ENCODE results near the gene ARFRP1.
A peak's percentile ranks its signal among the peaks of the same experiment; 100 is the strongest.
"Not testable (repeated sequence)": the region's sequence is repeated elsewhere in the genome, so short reads cannot be mapped to it uniquely, and the experiment has no call there.

The ARFRP1 gene

DNA sequence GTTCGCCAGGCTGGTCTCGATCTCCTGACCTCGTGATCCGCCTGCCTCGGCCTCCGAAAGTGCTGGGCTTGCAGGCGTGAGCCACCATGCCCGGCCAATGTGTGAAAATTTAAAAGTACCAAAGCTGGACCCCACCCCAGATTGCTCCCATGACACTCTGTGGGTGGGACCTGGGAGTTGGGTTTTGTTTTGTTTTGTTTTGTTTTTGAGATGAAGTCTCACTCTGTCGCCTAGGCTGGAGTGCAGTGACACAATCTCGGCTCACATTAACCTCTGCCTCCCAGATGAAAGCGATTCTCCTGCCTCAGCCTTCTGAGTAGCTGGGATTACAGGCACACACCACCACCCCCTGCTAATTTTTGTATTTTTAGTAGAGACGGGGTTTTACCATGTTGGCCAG, 36.1 kb downstream of the ARFRP1 start:
- not testable (repeated sequence) for DNase-seq

DNA sequence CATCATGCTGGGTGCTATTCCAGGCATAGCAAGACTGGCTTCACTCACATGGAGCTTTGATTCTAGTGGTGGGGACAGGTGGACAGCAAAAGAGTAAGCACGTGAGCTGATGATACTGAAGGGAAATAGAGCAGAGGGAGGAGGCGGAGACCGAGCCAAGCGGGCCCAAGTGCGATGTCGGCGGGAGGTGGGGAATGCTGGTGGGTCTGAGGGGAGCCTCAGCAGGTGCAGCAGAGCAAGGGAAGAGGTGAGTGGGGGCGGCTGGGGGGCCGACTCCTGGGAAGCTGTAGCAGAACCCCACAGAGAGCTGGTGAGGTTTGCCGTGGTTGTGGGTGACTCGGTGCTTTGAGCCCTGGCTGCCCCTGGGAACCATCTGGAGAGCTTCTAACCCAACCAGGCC, 39.4 kb downstream of the ARFRP1 start:
- DNase-seq: no peak

DNA sequence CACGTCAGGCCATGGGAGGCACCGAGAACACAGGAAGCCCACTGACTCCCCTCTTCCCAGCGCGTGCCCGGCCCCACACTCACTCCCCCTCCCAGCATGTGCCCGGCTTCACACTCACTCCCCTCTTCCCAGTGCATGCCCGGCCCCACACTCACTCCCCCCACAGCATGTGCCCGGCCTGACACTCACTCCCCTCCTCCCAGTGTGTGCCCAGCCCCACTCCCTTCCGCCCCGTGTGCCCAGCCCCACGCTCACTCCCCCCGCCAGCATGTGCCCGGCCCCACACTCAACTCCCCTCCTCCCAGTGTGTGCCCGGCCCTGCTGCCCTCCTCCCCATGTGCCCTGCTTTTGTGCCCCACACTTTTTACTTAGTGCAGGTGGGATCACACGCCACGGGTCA, 39.9 kb downstream of the ARFRP1 start:
- DNase-seq: no peak

DNA sequence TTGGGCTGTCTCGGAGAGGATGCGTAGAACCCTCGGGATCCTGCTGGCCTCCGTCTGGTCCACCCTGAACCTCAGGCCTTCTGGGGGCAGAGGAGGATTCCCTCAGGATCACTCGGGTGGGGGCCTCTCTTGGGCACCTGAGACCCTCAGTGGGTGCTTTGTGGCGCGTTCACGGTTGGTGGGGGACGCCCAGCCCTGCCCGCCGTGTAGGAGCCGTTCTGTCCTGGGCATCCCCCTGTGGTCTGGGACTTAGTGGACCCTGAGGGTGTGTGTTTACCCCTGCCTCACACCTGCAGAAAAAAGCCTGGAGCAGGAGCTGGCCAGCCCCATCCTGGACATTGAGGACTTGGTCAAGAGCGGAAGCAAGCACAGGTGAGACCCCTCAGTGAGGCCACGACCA, 42.1 kb downstream of the ARFRP1 start:
- DNase-seq: no peak

DNA sequence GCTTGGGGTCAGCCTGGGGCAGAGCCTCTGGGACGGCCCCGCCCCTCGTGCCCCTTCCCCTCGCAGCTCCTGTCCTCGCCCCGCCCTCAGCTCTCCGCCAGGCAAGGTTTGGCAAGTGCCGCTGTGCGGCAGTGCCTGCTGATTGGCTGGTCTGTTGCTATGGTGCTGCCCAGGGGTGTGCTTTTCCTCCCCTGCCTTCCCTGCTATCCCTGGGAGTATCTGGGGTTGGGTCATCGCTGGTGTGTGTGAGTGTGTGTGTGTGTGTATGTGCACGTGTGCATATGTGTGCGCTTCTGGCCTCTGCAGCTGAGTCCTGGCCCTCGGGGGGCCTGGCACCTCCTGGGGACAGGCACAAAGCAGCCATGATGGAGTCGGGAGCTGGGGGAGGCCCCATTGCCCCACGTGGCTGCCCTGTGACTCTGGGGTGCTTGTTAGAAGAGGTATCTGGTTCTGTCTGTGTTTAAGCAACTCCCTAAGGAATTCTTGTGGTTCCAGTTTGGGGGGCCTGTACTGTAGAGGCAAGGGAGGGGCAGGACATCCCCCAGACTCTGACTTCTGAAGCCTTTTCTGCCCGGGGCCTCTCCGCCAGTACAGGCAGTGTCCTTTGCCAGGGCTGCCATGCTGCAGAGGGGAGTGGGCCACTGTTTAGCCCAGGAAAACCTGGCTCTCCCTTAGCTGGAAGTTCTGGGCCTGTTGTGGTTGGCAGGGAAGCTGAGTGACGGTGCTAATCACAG, 42.7 kb downstream of the ARFRP1 start:
- no peak for DNase-seq

DNA sequence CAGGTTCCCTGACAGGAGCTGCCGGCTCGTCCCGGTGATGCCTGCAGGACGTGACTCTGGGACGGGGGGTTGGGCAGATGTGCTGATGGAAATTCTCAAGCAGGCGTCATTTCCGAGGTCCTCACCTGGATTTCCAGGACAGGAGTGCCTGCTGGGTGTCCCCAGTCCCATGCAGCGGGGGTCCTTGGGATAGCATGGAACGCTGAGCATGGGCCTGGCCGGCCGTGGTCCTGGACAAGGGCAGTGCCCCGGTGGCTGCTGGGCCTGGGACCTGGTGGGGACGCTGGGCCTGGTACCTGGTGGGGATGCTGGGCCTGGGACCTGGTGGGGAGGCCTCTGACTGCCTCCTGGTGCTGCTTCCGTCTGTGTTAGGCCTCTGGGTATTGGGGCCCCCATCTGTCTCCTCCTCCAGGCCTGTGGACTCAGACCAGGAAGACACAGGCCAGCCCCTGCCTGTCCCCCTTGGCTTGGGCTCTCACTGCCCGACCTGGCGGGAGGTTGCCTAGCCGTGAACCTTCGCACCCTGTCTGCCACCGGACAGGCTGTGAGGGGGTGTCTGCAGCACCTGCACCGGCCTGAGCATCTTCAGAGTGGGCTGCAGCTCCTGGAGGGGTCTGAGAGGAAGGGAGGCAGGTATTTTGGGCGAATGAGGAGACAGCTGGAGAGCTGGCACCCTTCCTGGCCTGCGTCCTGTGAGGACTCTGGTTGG, 43.5 kb downstream of the ARFRP1 start:
- no peak for DNase-seq

DNA sequence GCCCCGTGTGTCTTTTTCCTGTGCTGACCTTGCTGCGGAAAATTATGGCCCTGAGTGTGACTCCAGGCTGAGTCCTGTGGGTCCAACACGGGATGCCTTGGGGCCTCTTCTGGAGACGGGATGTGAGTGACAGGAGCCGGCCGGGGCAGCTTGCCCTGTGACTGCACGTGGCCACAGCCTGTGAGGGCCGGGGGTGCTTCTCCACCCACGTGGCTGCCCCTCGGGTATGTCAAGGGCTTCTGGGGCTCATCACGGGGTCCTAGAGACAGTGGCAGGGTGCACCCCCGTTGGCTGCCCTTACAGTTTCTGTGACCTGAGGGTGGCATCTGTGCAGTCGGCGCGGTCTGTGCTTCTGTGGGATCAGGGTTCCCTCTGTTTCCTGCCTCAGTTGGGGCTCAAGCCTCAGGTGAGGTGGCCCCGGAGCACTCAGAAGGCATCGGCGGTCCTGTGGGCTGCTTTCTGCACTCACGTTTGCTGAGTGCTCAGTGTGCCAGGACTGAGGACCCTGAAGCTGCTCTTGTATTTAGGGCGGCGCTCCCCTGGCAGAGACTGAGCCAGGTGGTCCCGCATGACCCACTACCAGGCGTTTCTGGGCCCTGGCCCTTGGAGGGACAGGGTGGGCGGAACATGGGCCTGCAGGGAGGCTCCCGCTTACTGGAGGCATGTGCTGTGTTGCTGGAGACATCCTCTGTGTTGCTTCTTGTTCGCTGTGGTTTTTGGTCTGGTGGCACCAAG, 44.3 kb downstream of the ARFRP1 start:
- no peak for DNase-seq

DNA sequence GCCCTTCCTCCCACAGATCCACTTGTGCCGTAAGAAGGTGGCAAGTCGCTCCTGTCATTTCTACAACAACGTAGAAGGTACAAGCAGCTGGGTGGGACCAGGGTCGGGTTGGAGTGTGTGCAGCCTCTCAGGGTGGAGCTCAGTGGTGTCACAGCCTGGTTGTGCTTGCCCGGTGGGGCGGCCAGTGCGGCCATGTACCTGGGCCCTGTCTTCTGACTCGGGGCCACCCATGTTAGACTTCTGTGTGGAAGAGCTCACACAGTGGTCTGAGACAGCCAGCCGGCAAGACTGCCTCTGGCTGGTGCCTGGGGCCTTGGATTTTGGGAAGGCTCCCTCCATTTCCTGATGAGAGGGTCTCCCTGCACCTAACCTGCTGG, 45.0 kb downstream of the ARFRP1 start:
- no peak for DNase-seq

DNA sequence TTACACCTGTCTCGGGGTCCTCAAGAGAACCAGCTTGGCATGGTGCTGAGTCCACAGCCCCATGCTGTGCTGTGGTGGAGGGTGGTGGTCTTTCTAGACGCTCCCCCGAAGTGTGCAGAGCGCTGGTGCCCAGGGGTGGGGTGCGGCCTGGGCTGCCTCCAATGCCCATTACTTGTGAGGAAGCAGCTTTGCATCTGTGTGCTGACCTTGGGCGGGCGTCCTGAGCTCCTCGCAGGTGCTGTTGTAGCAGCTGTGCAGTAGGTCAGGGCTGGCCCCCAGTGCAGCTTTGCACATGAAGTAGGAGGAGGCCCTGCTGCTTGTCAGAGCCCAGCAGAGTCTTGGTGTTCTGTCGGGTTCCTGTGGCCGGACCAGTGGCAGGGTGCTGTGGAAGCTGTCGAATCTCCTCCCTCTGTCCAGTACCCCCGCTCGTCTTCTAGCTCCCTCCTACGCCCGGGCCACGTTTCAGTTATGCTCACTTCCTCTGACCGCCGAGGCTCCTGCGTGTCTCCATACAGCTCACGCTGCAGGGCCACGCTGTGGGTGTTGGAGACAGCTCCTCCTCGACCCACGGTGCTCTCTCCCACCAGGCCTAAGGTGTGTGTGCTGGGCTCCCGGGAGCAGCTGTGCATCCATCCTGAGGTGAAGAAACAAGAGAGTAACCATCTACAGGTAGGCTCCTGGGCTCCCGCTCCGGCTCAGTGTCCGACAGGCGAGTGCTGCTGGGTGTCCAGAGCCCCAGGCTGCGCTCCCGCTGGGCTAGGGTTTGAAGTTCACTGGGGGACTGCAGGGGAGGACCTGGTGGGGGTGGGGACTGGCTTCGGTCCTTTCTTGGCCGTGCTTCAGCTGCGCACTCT, 45.6 kb downstream of the ARFRP1 start:
- no peak for DNase-seq

DNA sequence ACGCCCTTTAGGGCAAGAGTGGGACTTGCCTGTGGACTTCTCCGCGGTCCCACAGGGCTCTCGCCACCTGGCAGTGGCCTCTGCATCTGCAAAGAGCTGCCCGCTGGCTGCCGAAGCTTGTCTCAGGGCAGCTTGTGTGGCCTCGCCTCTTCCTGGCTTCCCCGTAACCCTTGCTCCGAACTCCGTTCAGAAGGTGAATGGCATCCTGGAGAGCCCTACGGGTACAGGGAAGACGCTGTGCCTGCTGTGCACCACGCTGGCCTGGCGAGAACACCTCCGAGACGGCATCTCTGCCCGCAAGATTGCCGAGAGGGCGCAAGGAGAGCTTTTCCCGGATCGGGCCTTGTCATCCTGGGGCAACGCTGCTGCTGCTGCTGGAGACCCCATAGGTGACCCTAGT, 46.7 kb downstream of the ARFRP1 start:
- no peak for DNase-seq

DNA sequence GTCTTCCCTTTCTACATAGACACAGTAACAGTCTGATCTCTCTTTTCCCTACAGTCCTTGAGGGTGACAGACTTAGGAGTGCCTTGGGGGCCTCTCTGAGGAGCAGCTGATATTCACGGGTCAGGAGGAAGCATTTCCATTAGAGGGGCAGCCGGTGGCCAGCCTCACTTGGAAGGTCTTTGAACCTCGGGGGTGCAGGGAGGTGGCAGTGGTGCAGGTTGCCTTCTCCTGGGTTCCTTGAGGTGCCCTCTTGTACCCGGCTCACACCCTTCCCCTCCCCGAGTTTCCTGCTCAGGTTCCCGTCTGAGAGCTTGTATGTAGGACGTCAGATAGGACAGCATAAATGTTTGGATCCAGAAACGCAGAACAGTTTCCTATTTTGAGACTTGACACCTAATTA, 47.2 kb downstream of the ARFRP1 start:
- DNase-seq: no peak

DNA sequence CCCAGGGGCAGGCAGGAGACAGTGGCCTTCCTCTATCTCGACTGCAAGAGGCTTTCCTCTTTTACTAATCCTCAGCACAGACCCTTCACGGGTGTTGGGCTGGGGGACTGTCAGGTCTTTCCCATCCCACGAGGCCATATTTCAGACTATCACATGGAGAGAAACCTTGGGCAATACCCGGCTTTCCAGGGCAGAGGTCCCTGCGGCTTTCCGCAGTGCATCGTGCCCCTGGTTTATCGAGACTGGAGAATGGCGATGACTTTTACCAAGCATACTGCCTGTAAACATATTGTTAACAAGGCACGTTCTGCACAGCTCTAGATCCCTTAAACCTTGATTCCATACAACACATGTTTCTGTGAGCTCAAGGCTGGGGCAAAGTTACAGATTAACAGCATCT, 47.6 kb downstream of the ARFRP1 start:
- not testable (repeated sequence) for DNase-seq

DNA sequence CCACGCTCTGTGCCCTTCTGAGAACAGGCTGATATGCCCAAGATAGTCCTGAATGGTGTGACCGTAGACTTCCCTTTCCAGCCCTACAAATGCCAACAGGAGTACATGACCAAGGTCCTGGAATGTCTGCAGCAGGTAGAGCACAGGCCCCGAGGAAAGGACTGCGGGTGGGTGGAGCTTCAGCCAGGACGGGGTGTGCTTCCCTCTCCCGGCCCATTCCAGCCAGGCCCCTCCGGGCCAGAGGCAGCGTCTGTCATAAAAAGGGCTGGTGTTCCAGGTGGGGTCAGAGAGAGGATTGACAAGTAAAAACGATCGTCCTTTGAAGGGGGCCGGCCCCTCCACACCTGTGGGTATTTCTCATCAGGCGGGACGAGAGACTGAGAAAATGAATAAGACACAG, 48.4 kb downstream of the ARFRP1 start:
- DNase-seq: no peak

DNA sequence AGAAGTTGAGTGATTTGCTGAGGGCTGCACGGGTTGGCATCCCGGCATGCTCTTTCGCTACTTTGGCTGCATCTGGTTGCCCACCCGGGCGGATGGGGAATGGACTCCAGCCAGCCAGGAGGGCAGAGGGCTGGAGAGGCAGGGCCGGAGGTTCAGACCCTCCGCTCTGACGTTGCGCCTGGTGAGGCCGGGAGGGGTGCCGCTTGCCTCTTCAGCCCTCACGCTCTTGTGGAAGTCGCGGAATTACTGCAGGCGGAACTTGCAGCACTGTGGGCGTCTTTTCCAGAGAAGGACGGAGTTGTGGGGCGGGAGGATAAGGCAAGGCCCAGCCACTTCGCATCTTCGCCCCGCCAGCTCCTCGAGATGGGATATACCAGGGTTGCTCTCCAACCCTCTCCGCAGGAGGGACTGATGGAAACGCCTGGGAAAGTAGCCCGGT, 49.0 kb downstream of the ARFRP1 start:
- DNase-seq: peak; percentile 25

DNA sequence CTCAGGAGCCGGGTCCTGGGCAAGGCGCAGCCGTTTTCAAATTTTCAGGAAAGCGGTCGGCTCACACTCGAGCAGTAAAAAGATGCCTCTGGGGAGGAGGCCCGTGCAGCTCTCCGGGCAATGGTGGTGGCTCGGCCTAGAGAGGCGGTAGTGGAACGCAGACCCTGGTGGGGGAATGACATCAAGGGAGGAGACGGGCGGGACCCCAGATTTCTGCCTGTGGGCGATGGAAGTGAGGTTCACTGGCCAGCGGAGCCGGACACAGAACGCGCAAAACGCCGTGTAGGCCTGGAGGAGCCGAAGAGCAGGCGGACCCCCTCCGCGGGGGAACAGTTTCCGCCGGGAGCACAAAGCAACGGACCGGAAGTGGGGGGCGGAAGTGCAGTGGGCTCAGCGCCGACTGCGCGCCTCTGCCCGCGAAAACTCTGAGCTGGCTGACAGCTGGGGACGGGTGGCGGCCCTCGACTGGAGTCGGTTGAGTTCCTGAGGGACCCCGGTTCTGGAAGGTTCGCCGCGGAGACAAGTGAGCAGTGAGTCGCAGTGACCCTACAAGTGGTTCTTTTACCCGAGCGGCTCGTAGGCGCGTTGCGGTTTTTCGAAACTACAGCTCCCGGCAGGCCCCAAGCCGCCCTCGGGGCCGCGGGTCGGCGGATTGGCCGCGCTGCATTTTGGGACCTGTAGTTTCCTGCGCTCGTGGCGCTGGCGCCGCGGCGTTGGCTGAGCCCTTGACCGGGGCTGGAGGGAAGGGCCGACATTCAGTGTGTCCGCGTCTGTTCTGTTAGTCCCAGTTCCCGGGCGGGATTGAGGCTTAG, 49.6 kb downstream of the ARFRP1 start, which contains the start of gene RTEL1:
Gene RTEL1, plus strand, starts transcription at position 376 of the 812 bp plus-strand sequence. CDS start 1,091 bp downstream, outside the sequence.
- peak; percentile 90 for DNase-seq

DNA sequence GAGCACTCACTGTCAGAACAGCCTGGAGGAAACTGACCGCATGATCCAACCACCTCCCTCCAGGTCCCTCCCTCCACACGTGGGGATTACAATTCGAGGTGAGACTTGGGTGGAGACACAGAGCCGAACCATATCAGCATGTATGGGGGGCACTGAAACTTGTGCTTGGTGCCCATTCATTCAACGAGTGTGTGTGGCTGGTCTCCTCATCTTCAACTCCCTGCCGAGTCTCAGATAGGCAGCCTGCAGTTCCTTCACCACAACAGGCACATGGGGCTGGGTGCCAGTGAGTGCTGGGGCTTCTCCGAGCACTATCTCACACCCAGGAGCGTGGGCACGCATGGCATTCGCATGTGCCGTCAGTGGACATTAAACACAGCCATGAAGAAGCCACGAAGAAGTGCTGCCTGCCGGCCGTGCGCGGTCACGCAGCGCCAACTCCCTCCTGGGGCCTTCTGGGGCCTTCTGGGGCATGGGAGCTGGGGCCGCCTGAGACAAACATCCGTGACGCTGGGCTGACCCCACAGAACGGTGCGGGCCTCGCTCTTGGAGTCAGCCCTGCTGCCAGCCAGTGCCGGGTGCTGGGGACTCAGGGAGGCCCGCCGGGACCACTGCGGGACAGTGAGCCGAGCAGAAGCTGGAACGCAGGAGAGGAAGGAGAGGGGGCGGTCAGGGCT, 50.4 kb downstream of the ARFRP1 start:
- DNase-seq: no peak

DNA sequence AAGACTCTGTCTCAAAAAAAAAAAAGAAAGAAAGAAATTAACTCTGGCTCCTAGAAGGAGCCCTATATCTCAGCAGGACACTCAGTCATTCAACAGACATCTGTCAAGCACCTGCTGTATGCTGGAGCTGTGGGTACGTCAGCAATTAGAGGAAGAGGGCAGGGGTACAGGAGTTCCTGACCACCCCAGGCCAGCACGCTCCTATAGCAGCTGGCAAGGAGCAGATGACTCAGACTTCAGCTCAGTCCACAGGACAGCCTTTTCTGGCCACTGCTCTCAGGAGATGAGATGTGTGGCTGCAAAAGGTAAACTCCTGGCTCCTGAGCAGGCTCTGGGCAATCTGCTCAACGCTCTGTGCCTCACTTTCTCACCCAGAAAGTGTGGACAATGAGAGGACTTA, 51.3 kb downstream of the ARFRP1 start:
- no peak for DNase-seq

DNA sequence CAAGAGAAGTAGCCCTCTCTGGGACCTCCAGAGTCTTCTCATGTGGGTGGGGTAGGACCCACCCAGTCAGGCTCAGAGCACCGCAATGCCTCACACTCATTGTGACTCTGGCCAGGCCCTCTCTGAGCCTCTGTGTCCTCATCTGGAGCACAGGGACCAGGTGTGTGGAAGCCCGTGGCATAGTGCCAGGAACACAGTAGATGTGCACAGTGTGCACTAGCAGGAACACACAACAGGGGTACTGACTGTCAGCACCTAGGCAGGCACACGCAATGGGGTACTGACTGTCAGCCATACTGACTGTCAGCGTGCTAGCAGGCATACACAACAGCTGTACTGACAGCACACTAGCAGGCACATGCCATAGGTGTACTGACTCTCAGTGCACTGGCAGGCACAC, 52.5 kb downstream of the ARFRP1 start:
- DNase-seq: no peak

DNA sequence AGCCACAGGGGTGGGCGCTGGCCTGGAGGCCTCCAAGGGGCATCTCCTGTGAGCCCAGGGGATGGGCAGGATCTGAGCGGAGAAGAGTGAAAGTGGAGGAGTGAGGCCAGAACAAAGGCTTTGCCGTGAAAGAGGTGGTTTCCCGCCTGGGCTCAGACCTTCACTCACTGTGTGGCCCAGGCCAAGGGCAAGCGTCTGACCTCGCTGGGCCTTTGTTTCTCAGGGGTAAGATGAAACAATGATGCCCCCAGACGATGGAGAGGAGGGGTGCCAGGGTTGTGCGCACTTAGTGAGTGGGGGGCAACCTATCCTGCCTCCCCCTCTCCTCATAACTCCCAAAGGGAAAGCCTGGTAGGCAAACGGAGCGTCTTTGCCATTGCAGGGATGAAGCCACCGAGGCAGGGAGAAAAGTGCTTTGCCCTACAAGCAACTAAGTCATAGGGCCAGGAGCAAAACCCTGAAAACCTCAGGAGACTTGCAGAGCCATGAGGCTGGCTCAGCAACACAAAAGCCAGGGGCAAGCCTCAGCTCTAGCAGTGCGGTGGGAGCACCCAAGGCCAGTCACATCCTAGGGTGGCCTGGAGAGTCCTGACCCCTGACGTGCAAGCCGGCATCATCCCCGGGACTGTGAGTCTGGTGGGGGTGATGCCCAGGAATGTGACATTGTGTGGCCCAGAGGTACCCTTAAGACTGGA, 53.7 kb downstream of the ARFRP1 start:
- DNase-seq: no peak

Measured in HCEC 1CT (cell line).